Transverse colon (tissue), 3 donors: ENCODE measurements around the gene DNAL4.

Experiments used
- CTCF ChIP-seq, 5 experiments: fragments of 200-600 bp in 3 of 5; fragments of 450-650 bp in 2 of 5; sonication (generic) in 3 of 5; IDR thresholded peaks; 1 replicate in 2 of 5; 2 replicates in 3 of 5; pipeline ENCODE4 v1.5.1; 2016 to 2017; ENCODE audit warnings: antibody characterized with exemption in 5 of 5, inconsistent platforms in 3 of 5, mild to moderate bottlenecking in 2 of 5, moderate library complexity in 1 of 5
- POLR2A ChIP-seq: fragments of 450-650 bp; IDR thresholded peaks from one replicate; pipeline ENCODE4 v1.6.1; 2016; ENCODE audit warnings: antibody characterized with exemption, mild to moderate bottlenecking, moderate library complexity

GRCh38 chr22:38826801-38827200, 32.9 kb upstream of the DNAL4 start:
- TF ChIP-seq POLR2A (no peak), CTCF (IDR thresholded peaks at IDR 0.05) (no peak)
